DOHH2 (cell line): ENCODE results near the gene SLC15A4.

Source experiments
- CTCF ChIP-seq: fragments of 200-600 bp; sonication (generic); IDR thresholded peaks from one replicate; pipeline ENCODE4 v1.5.1; 2014; ENCODE audit warnings: antibody characterized with exemption, mild to moderate bottlenecking, low read depth, low read length; ENCODE audit not compliant: poor library complexity, severe bottlenecking
- EZH2phosphoT487 ChIP-seq: fragments of 200-600 bp; sonication (generic); IDR thresholded peaks from 2 replicates; pipeline ENCODE4 v1.6.1; 2017; ENCODE audit warnings: borderline replicate concordance, mild to moderate bottlenecking, antibody characterized with exemption, low read length, moderate library complexity, mixed read lengths

- TF ChIP-seq CTCF, result no peak
- no peak for TF ChIP-seq EZH2phosphoT487
Measured at GRCh38 chr12:128848371-128848770, 24.6 kb upstream of the SLC15A4 start.
